Stimulated activated CD8-positive, alpha-beta memory T cell treated with anti-CD3 and anti-CD28 coated beads, Interleukin-7, amount 100 ng/mL, for 48 hours (primary cell): ENCODE results near the gene KAZN.

Source experiments
- DNase-seq, 2 donors: peaks; one replicate each; pipeline ENCODE4 v3.0.0-alpha.2; 2020; ENCODE audit warnings: low read depth in 1 of 2; ENCODE audit errors: extremely low read depth in 1 of 2

KAZN gene

DNA sequence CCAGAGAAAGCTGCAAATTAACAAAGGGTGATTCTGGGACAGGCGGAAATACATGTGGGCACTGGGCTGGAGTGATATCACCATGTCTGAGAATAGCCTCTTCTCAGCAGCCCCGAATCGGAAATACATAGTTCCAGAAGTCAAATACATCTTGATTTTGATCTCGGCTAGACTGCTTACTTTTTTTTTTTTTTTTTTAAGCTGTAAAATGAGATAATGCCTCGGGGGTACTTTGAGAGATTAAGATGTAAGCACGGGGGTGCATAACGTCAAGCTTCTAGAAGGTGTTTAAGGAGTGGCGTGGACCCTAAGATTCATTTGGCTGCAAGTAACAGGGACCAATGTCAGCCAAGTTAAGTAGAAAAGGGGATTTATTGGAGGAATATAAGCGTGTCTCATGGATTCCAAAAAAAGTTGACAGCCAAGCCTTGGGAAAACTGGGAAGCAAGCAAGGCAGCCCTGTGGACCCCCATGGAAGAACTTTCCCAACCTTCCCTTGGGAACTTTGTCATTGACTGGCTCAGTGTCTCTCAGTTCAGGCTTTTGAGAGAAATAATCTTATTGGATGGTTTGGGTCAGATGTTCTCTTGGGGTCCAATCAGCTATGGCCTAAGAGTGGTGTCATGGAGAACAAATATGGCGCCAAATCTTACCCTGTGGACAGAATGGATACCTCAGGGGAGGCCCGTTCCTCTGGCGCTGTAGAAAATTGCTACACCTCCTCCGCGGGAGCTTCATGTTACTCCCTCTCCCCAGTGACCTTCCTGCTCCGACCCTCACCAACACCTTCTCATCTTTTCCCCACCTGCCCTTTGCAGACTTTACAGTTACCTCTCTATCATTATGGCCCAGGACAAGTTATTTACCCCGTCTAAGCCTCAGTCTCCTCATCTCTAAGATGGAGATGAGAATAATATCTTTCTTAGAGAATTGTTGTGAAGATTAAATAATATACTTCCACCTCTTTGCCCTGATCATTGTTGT, 186.6 kb downstream of the KAZN start:
- DNase-seq = no peak

DNA sequence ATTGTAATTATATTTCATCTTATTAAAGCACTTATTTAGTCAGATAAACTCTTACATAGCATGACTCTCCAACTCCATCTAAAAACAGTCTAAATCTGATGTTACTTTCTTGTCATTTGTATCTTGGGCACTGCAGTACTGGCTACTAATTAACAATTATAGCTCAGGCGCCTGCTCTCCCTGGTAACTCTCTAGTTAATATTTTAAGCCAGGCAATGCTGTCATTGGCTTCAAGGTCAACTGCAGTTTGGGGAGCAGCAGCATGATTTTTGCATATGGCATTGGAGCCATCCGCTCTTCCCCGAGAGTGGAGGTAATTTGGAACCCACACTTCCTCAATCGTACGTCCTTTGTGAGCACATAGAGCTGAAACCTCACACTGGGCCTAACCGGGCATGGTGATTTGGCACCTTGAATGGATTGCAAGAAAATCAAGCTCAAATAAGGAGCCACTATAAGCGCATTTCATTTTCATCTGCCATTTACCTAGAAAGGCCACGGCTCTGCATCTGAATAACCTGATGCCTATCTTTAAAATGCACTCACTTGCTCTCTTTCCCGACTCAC, 187.7 kb downstream of the KAZN start:
- DNase-seq = no peak

GRCh38 chr1:14786681-14787080, 188.2 kb downstream of the KAZN start:
- DNase-seq = no peak

DNA sequence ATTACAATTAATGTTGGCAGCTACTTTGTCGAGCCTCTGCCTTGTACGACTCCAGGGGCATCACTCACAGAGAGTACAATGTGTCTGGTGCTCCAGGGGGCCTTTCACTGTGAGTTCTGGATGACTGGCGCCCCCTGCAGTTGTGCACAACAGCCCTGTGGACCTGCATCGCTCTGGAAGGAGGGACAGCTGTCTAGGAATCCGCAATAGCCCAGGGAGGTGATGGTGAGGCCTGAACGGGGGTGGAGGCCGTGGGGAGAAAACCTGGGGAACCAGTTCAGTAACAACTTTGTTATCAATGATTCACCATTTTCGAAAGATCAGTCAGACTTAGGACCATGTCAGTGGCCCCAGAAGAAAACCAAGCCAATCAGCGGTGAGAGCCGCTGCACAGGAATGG, 189.1 kb downstream of the KAZN start:
- no peak for DNase-seq

DNA sequence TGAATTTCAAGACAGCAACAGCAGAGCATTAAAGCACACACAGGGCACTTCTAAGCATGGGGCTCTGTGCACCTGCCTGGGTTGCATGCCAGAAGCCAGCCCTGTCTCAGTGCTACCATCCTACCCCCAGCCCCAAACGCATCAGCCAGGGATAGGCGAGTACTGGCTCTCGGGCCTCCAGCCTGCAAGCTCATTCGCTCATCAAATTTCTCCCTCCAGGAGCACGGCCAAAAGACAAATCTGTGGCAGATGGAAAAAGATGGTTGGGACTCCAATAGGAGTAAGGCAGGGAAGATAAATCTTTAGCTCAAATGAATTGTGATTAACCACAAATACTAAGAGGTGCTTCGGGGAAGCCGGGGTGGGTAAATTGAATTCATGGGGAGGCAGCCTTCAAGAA, 189.6 kb downstream of the KAZN start:
- DNase-seq = no peak

GRCh38 chr1:14790982-14791381, 192.5 kb downstream of the KAZN start:
- no peak for DNase-seq

DNA sequence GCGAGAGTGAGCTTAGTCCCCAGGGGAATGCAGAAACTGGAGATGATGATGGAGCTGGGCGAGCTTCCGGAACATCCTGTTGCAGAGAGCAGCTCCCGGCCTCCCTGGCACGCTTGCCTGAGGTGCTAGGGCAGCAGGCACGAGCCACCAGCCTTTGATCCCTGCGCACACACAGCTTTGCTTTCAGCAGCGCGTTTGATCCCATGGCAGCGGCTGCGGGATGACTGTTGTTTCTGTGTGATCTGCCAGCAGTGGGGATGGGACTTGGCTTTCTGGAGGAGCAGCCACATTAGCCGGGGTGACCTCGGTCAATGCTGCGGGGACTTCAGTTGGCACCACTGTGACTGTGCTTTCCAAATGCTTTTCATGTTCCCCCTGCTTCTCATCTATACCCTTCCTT, 193.2 kb downstream of the KAZN start:
- no peak for DNase-seq

- DNase-seq = no peak
Observed at GRCh38 chr1:14794136-14794768, 195.8 kb downstream of the KAZN start.

GRCh38 chr1:14794906-14795305, 196.4 kb downstream of the KAZN start:
- DNase-seq = no peak

DNA sequence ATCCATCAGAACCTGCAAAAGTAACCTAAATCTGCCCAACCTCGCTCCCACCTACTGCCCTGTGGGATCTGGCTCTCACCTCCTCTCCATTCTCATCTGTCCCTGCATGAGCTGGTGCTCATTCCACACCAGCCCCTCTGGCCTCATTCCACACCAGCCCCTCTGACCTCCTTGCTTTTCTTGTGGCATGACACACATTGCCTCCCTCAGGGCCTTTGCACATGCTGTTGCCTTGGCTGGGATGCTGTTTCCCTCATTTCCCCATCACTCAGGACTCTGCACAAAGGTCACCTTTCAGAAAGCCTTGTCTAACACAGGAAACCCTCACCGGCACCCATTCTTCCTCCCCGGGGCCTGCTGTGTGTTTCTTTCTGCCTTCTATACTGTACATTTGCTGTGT, 197.1 kb downstream of the KAZN start:
- no peak for DNase-seq

DNA sequence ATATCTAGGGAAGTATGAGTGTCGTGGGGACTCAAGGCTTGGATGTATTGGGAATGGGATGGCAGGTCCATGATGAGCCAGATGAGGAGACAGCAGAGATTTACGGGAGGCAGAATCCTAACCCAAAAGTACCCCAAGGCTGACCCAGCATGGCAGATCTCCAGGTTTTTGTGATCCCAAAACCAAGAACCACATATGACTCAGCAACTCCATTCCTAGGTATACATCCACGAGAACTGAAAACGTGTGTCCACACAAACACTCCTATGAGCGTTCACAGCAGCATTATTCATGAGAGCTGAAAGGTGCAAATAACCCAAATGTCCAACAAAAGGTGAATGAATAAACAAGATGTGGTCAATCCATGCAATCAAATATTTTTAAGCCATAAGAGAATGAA, 201.5 kb downstream of the KAZN start:
- no peak for DNase-seq

DNA sequence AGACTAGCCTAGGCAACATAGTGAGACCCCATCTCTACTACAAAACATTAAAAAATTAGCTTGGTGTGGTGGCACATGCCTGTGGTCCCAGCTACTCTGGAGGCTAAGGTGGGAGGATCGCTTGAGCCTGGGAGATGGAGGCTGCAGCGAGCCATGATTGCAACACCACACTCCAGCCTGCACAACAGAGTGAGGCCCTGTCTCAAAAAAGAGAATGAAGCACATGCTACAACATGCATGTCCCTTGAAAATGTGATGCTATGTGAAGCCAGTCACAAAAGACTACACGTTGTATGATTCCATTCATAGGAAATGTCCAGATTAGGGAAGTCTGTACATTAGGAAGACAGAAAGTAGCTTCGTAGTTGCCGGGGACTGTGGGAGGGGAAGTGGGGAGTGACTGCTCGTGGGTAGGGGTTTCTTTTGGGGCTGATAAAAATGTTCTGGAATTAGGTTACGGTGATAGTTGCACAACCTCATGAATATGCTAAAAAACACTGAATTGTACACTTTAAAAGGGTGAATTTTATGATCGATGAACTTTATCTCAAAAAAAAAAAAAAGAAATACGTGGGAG, 202.1 kb downstream of the KAZN start:
- no peak for DNase-seq

GRCh38 chr1:14803002-14803789, 204.7 kb downstream of the KAZN start:
- no peak for DNase-seq

DNA sequence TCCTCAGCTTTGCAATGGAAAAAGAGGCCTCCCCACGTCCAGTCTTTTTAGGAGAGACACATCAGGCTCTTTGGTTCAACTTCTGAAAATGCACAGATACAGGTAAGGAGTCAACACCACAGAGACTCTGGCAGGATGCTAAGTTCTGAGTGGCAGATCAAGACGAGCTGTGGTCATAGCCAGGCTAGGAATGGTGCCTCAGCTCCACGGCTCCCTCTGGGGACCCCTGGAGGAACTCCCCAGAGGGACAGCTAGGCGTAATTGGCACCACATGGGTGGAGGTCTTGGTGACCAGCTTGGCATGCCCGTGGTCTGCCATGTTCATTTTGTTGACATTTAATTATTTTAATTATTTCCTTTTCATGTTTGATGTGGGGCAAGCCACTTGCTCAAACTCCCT, 206.1 kb downstream of the KAZN start:
- no peak for DNase-seq

GRCh38 chr1:14806772-14807171, 208.3 kb downstream of the KAZN start:
- DNase-seq = no peak

DNA sequence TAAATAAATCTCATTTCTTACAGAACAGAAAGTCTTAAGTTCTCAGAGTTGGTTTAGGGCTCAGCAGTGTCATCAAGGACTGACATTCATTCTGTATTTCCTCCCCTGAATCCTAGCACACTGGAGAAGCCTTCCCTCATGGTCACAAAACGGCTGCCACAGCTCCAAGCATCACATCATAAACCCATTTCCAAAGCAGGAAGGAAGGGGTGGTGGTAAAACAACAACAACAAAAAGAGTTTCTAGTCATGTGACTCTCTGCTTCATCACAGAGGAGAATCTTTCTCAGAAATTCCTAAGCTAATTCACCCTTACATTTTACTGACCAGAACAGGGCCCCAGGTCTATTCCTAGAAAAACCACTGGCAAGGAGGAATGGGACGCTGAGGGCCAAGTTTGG, 210.3 kb downstream of the KAZN start:
- DNase-seq = no peak

DNA sequence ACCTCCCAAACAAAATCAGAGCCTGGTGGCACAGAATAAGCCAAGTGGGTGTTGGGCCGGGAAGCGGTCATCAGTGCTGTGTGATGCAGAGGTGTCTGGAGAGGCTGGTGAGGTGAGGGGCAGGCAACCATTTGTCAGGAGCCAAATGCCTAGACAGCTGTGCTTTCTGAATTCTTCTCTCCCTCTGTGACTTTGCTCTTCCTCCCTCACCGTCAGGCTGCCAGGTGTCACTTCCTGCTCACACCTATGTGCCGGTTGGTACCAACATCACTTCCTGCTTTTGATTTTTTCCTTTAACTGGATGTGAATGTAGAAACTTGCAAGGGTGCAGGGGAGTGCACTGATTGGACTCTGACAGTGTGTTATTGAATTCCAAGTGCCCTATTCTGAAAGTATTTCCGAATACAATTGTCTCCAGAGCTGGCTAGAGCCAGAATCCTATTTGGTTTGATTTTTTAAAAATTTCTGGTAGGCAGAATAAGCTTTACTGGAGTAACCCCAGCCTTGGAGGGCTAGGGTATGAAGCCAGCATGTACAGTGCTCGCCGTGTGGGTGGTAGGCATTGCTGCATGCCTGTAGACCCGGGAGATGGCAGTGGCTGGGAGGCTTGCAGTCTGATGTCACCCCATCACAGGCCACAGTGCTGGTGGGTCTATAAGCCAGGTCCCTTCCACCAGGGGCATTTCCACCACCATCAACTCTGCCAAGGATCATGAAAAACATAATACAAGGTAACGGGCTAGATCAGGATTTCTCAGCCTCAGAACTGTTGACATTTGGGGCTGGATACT, 210.9 kb downstream of the KAZN start:
- no peak for DNase-seq

GRCh38 chr1:14810595-14811361, 212.3 kb downstream of the KAZN start:
- DNase-seq = no peak

DNA sequence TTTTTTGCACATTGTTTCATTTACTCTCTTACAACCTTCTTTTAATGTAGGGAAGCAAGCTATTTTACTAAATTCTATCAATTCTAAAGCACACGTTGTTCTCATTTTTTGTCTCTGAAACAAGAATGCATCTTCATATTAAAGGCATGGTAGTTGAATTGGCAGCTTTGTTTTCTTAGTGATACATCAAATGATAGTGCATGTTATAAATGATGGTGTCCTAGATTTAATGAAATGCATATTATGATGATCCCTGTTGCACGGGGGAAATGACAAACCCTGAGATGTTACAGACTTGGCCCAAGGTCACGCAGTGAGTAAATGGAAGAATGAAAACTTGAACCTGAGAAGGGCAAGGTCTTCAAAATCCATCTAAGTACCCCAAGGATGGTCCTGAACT, 213.1 kb downstream of the KAZN start:
- no peak for DNase-seq
